Subcutaneous adipose tissue (tissue), 4 donors: ENCODE data around the gene C9orf40. TPM values are rescaled to one million over a fixed set of nuclear protein-coding genes. Genes with fewer than 3 reads are reported as not detected.

Experiments used
- total RNA-seq, 4 donors: library from RNA; depleted of rRNA; stranded (reverse); fragments of >200 nt; gene quantifications; one replicate each; pipeline ENCODE4 v1.1.0, GENCODE V29; 2016
- TF ChIP-seq, protein P1 (sequence below): fragments of 450-650 bp; IDR thresholded peaks from one replicate; pipeline ENCODE4 v1.5.1; 2016; ENCODE audit warnings: low read depth, mild to moderate bottlenecking, control low read depth, antibody characterized with exemption, moderate library complexity

C9orf40 gene
- total RNA-seq, 4 donors from 2014 or later = 2.8 to 5.5 (median 4.1) TPM

DNA sequence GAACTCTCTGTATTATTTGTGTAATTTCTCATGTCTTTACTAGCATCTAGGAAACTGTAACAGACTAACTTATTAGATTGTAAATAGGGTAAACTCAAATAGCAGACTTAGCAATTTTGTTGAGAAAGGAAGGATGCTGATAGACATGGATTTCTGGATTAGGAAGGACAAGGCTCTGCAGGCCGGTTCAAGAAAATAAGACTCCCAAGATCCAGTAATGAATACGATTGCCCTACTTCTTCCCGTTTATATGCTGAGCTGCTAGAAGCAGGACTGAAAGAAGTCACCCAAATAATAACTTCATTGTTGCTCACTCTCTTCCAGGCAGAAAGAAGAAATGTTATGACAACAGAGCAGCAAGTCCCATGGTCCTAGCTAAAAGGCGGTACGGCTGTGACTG lies 22.8 kb upstream of the C9orf40 start:
- TF ChIP-seq, protein P1, sequence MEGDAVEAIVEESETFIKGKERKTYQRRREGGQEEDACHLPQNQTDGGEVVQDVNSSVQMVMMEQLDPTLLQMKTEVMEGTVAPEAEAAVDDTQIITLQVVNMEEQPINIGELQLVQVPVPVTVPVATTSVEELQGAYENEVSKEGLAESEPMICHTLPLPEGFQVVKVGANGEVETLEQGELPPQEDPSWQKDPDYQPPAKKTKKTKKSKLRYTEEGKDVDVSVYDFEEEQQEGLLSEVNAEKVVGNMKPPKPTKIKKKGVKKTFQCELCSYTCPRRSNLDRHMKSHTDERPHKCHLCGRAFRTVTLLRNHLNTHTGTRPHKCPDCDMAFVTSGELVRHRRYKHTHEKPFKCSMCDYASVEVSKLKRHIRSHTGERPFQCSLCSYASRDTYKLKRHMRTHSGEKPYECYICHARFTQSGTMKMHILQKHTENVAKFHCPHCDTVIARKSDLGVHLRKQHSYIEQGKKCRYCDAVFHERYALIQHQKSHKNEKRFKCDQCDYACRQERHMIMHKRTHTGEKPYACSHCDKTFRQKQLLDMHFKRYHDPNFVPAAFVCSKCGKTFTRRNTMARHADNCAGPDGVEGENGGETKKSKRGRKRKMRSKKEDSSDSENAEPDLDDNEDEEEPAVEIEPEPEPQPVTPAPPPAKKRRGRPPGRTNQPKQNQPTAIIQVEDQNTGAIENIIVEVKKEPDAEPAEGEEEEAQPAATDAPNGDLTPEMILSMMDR = no peak

DNA sequence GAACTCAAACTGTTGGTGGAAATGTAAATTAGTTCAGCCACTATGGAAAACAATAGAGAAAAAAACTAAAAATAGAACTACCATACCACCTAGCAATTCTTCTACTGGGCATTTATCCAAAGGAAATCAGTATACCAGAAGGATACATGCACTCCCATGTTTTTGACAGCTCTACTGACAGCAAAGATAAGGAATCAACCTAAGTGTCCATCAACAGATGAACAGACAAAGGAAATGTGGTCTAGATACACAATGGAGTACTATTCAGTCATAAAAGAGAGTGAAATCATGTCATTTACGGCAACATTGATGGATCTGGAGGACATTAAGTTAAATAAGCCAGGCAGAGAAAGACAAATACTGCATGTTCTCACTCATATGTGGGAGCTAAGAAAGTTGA lies 21.8 kb upstream of the C9orf40 start:
- TF ChIP-seq, protein P1 = no peak

DNA sequence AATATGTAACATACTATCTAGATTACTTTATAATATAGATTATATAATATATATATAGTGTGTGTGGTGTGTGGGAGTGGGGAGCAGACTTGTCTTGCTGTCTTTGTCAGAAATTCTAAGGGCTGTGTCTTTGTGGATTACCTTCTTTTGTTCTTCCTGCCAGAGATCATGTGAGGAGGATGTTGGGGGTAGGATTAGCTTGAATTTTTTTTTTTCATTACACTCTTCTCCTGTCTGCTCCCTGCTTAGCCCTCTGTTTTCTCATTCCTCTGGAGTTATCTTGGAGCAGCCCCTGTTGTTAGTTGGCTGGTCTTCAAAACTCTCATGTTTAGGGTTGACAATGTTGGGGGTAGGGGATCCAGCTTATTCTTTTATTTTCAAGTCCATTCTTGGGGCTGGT lies 21.0 kb upstream of the C9orf40 start:
- TF ChIP-seq, protein P1 = no peak

DNA sequence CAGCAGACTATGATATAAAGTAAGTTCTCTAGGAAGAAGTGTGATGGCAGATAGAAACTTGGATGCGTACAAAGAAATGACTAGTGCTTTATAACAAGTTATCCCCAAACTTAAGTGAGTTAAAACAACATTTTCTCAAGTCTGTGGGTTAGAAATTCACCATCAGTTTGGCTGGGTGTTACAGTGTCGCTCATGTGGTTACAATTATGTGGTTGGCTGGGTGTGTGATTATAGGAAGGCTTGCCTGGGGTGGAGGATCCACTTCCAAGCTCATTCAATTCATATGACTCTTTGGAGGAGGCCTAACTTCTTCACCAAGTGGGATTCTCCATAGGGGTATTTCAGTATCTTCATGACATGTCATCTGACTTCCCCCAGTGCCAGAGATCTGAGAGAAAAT lies 10.3 kb upstream of the C9orf40 start:
- TF ChIP-seq, protein P1 = no peak

DNA sequence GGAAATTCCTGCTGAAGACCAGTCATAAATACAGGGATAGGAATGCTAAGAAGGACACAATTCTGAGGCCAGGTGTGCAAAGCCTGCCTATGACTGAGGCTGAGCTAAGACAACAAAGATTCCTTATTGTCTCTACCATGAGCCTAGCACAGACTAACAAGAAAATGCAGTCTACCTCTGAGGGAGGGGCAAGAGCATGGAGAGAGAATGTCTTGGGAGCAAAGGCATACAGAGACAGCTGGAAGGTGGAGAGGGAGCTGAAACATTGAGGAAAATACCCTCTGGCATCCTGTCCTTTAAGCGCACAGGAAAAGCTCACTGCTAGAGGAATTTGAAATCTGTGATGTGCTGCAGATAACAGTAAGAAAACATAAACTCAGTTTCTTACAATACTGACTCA lies 8.8 kb upstream of the C9orf40 start:
- TF ChIP-seq, protein P1 = no peak

DNA sequence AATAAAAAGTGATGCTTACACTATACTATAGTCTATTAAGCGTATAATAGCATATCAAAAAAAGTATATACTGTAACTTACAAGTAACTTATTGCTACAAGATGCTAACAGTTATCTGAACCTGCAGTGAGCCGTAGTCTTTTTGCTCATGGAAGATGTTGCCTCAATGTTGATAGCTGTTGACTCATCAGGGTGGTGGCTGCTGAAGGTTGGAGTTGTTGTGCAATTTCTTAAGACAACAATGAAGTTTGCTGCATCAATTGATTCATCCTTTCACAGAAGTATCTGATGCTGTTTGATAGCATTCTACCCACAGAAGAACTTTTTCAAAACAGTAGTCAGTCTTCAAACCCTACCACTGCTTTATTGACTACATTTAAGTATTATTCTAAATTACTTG lies 7.8 kb upstream of the C9orf40 start:
- TF ChIP-seq, protein P1 = no peak

DNA sequence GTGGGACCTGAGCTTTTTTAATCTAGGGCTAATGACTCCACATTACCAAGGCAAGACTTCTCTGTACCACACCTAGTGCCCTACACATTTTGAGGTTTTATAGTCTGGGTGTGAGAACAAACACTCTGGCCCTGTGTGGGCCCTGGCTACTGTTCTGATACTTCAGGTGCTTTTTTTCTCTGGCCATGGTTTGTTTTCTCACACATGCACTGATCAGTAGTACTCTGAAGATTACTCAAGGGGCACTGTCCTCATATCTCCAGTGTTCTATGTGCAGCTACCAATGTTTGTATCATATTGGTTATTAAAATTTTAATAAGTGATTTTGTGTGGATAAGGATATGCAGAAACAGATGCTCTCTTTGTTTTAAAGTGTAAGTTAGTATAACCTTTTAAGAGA lies 5.9 kb upstream of the C9orf40 start:
- TF ChIP-seq, protein P1 = no peak
